ENCODE measurements around the gene CDHR3.
A peak's percentile ranks its signal among the peaks of the same experiment; 100 is the strongest.
"Not testable (repeated sequence)": the region's sequence is repeated elsewhere in the genome, so short reads cannot be mapped to it uniquely, and the experiment has no call there.

The CDHR3 gene, protein sequence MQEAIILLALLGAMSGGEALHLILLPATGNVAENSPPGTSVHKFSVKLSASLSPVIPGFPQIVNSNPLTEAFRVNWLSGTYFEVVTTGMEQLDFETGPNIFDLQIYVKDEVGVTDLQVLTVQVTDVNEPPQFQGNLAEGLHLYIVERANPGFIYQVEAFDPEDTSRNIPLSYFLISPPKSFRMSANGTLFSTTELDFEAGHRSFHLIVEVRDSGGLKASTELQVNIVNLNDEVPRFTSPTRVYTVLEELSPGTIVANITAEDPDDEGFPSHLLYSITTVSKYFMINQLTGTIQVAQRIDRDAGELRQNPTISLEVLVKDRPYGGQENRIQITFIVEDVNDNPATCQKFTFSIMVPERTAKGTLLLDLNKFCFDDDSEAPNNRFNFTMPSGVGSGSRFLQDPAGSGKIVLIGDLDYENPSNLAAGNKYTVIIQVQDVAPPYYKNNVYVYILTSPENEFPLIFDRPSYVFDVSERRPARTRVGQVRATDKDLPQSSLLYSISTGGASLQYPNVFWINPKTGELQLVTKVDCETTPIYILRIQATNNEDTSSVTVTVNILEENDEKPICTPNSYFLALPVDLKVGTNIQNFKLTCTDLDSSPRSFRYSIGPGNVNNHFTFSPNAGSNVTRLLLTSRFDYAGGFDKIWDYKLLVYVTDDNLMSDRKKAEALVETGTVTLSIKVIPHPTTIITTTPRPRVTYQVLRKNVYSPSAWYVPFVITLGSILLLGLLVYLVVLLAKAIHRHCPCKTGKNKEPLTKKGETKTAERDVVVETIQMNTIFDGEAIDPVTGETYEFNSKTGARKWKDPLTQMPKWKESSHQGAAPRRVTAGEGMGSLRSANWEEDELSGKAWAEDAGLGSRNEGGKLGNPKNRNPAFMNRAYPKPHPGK

DNA sequence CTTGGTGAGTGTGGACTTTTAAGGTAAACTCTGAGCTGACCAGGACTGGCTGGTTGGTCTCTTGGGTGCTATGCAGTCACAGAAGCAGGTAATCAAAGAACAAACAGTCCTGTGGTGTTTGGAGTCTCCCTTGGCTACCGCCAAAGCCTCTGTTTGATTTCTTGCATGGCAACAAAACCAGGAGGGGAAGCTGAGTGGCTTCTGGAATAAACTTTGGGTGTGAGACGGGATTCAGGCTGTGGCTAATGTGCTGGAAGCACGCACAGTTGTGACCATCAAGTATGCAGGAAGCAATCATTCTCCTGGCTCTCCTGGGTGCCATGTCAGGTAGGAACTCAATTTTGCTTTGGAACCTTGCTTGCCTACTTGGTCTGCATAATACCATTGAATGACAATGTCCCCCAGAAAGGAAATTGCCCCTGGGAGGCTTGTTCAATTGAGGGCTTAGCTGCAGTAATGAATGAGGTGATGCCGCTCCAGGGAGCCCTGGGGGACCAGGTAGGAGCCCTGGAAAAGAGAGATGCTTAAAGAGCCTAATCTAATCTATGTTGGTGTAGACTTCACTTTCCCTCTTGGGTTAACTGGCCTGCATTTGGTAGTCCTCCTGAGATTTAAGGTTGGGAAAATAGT lies at the start of gene CDHR3:
TSS of gene CDHR3 (plus strand) at position 227 of the 630 bp plus-strand sequence. CDS start at position 282, 55 bp downstream.
- DNase-seq (ENCODE audit: low spot score), result no peak

DNA sequence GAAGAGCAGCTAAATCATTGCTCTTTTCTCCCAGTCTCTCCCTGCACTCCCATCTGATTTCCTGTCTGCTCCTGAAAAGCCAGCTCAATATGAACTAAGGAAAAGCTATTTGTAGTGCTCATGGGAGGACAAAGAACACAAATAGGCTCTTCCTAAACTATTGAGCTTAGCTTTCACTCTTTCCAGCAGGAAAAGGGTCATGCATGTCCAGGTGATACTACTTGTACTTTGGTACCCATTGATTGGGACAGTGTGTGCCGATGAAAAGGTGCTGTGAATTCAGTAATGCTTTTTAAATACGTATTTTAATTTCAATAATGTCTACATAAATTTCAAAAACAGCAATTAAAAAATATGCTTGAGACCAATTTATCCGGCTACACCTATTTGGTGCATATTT lies 49.1 kb upstream of the CDHR3 start:
- DNase-seq (ENCODE audit: low spot score), result no peak

DNA sequence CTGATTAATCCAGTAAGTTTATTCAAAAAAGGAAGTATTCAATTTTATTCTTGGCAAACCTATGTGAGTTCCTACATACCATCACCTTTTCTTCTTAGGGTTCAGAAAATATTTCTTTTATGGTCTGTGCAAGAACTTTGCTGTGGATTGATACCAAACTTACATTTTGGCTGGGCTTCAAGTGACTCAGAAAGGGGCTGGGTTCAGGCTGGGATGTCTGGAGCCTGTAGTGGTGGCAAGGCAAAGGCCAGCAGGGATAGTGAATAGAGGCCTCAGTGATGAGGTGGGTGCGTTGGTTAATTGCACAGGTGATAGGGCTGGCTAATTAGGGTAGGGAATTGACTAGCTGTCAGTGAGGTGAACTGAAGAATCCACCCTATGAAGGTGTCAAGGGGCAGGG lies 46.5 kb upstream of the CDHR3 start:
- DNase-seq (ENCODE audit: low spot score), result no peak

DNA sequence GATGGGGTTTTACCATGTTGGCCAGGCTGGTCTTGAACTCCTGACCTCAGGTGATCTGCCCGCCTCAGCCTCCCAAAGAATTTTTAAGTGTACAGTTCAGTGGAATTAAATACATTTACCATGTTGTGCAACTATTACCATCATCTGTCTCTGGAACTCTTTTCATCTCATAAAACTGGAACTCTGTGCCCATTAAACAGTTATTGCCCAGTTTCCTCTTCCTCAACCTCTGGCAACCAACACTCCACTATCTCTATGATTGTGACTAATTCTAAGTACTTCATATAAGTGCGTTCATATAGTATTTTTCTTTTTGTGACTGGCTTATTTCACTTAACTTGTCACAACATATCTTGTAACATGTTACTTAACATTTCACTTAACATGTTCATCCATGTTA lies 45.4 kb upstream of the CDHR3 start:
- no peak for DNase-seq (ENCODE audit: low spot score)

DNA sequence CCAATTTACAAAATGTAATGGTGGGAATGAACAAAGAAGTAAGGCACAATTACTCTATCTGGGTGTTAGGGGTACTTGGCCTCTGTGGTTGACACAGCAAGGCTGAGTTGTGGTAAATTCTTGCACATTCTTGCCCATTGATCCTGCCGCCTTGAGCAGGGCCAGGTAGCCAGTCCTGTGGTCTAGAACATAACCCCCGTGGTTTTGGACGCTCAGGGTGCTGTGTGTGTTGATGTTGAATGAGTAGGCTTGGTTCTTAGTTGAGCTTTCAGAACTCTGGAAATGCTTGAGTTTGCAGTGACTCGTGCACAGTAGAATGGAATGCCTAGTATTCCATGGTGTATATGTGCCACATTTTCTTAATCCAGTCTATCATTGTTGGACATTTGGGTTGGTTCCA lies 42.3 kb upstream of the CDHR3 start:
- DNase-seq (ENCODE audit: low spot score), result no peak

DNA sequence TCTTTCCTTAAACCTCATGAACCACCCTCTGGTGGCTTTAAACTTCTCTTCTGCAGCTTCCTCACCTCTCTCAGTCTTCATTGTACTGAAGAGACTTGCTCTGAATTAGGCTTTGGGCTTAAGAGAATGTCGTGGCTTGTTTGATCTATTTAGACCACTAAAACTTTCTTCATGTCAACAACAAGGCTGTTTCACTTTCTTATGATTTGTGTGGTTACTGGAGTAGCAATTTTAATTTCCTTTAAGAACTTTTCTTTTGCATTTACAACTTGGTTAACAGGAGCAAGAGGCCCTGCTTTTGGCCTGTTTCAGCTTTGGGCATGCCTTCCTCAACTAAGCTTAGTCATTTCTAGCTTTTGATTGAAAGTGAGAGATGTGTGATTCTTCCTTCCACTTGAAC lies 38.1 kb upstream of the CDHR3 start:
- DNase-seq (ENCODE audit: low spot score), result peak; percentile 4

DNA sequence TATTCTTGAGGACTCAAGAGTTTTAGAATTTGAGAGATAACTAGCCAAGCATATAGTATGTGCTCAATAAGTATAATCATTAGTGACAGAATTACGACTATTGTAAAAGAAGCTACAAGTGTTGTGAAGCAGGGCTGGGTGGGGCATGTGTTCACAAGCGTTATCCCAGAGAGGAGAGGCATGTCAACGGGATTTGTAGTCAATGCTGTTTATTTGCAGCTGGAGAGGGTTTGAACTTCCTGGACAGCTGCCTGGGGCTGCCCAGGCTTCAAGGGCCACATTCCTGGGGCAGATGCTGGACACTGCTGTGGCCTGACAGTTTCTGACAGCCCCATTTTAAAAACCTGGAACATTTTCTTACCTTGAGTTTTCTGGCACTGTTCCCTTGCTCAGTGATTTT lies 36.9 kb upstream of the CDHR3 start:
- no peak for DNase-seq (ENCODE audit: low spot score)

DNA sequence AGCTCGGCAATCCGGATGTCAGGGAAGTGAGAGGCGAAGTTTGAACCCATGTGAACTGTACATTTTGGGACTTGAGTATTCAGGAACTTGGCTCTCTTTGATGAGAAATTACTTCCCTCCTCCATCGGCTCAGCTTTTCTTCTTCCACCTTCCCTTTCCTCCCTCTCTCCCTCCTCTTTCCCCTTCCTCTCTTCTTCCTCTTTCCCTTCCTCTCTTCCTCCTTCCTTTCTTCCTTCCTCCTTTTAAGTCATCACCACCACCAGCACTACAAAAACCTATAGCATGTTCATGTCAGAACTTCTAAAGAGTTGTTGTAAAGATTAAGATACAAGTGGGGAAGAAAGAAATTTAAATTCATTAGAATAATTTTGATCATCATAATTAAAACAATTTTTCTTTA lies 31.9 kb upstream of the CDHR3 start:
- no peak for DNase-seq (ENCODE audit: low spot score)

DNA sequence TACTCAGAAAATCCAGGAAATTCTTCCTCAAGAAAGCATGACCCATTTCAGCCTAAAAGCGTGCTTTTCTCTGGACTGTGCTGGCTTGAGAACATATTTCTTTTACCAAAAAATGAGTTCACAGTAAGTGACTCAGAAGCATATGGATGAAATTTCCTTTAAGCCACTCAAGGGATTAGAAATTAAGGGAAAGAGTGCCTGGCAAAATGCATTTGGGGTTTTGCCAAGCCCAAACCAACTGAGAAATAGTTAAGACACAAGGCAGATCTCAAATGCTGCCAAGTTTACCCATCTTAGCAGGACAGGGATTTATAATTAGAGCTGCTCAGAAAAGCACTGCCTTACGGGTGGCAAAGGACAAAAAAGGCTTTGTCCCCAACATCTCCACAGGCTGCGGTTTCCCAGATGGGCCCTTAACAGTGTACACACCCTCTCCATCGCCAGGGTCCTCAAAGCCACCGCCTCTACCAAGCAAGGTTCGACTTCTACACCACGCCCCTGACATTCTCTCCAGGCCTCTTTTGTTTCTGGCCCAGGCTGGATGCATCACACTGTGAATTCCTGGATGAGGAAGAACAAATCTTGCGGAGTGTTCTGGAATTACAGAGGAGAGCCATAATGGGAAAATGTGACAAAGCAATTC lies 30.1 kb upstream of the CDHR3 start:
- no peak for DNase-seq (ENCODE audit: low spot score)

DNA sequence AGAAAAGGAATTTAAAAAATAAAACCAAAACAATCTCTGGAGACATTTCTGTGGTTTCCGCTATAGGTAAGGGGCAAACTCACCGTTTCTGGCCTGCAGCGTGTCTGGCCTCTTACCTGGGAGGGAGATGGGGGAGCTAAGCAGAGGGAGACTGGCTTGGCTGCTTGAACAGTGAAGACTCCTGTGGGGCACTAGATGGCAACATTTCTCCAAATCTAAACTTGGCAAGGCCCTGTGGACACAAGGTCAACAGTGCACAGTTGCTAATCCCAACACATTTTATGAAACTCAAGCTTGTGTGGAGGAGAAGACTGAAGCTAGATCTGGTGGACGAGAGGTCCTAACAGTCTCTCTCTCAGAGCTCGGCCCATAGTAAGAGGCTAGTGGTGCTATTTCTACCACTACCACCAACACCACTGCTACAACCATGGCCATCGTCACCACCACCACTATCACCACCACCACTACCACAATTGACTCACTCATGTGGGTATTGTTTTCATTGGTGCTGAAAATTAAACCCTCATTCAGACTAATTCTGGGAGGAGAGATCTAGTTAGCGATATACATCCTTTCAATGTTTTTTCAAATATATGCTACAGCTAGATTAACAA lies 28.4 kb upstream of the CDHR3 start:
- DNase-seq (ENCODE audit: low spot score), result no peak

DNA sequence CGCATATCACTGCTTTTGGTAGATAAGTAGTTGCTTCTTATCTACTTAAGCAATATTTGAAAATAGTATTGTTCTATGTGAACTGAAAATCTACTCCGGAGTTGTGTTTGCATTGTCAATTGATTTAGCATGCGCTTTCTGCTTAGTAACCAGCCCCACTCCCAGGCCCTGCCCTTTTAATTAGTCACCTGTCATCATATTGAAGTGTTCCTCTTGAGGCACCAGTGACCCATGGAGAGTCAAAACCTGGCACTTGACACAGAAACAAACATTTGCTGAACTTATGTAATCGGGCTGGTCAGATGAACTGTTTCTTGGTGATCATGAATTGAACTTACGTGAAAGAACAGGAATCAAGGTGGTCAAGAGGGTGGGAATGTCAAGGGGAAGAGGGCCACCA lies 27.8 kb upstream of the CDHR3 start:
- no peak for DNase-seq (ENCODE audit: low spot score)

DNA sequence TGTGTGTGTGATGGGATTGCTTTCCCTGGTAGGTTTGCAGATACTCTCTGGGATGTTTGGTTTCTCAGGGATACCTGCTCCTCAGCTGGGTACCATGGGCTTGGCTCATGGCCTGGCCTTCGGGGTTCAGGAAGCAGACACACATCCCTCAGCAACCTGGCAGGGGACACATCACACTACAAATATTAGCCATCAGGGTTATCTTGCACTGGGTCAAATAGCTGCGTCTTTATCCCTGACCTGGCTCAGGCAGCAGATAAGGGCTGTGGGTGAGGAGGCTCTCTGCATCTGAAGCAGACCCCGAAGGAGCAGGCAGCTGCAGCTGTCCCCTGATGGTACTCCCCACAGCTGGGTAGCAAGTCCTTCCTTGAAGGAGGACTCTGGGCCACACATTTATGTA lies 25.7 kb upstream of the CDHR3 start:
- DNase-seq (ENCODE audit: low spot score), result no peak

DNA sequence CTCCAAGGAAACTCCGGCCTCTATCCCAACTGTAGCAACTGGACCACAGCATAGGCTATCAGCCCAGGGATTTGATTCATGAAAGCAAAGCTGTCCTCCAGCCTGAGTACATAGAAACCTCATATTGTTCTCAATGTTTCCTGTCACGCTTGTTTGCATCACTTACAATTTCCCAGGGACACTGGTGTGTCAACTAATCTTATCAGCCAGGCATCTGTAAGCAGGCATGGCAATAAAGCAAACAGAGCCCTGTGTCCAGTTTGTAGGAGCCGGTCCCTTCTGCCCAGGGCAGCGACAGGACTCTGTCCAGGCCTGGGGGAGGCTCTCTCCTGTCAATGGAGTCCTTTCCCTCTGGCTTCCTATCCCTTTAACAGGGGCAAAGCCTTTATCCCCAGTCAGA lies 23.0 kb upstream of the CDHR3 start:
- no peak for DNase-seq (ENCODE audit: low spot score)

DNA sequence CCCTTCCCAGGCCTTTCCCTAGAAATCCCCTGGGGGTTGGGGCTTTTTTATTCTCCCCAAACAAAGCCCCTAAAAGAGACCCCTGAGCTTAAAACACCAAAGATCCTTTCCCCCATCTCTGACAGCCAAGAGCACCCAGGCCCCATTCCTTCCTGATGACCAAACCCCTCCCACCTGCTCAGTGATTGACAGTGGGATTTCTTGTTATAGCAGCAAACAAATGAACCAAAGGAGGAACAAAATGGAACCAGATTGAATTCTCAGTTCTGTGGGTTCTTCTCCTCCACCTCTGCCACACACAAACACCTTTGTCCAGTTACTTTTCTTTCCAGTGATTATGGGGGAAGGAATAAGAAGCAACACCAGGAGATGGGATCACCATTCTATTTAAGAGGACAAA lies 21.5 kb upstream of the CDHR3 start:
- DNase-seq (ENCODE audit: low spot score), result no peak

DNA sequence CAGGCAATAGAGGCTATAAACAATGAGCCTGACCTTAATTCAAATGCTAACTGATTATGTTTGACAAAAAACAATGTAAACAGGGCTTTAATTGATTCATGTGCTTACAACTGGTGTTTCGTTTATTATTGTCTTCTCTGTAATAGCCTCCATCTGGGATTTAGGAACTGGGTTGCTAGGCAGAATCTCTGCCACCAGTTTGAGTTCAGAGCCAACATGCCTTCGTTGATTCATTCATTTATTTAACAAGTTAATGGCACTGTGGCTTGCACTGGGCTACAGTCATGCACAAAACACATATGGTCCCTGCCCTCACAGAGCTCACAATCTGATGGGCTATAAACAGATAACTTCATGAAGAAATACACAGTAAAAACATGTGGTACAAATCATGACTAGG lies 19.6 kb upstream of the CDHR3 start:
- DNase-seq (ENCODE audit: low spot score), result no peak

DNA sequence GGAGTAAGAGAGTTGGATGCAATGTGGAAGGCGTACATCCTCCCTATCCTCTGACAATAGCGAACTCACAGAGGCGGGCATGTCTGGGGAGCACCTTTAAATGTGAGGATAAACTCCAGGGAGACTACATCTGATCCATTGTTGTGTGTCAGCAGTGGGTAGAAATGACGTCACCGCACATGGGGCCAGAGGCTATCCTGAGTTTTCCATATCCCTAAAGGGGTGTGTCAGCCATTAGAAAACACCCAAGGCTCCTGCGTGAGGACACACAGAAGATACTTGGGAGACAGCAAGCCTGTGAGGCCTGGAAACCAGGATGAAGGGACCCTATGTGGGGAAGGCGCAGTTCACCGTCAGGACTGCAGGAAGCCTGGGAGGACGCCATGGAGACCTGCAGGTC lies 17.2 kb upstream of the CDHR3 start:
- DNase-seq (ENCODE audit: low spot score), result no peak

DNA sequence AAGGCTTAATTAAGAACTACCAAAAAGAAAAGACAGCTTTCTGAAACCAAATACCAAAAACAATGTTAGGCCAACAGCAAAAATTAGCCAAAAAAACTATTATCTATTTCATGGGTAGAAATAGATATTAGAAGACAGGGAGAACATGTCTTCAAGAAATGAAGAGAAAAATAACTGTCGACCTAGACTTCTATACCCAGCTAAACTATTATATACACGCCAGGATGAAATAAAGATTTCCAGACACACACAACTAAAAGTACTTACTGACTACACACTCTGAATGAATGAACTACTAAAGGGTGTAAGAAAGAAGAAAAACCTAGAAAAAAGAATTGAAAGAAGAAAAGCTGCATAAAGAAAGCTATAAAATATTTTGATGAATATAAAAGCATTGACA lies 11.5 kb upstream of the CDHR3 start:
- no peak for DNase-seq (ENCODE audit: low spot score)

DNA sequence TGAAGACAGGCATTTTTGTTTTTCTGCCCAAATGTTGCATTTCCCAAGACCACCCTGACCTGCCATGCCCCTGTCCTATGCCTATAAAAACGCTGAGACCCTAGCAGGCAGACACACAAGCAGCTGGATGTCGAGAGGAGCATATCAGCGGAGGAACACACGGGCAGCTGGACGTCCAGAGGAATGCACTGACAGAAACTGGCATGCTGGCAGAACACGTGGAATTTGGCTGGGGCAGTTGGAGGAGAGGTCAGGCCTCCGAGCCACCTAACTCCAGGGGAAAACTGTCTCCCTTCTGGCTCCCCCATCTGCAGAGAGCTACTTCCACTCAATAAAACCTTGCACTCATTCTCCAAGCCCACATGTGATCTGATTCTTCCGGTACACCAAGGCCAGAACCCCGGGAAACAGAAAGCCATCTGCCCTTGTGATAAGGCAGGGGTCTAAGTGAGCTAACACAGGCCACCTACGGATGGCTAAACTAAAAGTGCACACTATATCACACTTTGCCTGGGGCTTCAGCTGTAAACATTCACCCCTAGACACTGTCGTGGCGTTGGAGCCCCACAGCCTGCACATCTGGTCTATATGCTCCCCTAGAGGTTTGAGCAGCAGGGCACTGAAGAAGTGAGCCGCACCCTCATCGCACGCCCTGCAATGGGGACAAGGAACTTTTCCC lies 10.0 kb upstream of the CDHR3 start:
- DNase-seq (ENCODE audit: low spot score), result no peak

DNA sequence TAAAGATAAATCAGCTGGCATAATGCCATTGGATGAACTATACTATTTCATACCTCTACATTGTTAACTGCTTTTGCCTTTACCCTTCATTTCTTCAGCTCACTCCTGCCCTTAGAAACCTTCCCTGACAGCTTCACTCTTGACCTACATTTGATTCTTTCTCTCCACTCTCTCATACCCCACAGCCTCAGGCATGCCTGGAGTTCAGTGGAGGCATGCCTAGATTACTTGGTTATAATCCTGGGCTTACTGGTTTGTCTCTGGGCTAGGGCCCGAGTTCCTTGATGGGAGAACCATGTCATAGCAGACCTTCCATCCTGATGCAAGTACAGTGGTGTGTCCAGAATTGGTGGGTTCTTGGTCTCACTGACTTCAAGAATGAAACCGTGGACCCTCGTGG lies 8.4 kb upstream of the CDHR3 start:
- no peak for DNase-seq (ENCODE audit: low spot score)

DNA sequence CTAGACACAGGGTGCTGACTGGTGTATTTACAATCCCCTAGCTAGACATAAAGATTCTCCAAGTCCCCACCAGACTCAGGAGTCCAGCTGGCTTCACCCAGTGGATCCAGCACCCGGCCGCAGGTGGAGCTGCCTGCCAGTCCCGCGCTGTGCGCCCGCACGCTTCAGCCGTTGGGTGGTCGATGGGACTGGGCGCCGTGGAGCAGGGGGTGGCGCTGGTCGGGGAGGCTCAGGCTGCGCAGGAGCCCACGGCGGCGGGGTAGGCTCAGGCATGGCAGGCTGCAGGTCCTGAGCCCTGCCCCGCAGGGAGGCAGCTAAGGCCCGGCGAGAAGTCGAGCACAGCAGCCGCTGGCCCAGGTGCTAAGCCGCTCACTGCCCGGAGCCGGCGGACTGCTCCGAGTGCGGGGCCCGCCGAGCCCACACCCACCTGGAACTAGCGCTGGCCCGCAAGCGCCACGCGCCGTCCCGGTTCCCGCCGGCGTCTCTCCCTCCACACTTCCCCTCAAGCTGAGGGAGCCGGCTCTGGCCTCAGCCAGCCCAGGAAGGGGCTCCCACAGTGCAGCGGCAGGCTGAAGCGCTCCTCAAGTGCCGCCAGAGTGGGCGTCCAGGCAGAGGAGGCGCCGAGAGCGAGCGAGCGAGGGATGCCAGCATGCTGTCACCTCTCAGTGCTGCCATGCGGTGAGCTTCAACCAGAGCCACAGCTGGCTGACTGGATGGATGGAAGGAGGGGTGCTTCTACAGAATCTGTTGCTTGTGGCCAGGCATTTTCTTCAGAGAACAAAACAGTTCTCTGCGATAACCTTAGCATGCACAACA lies 7.2 kb upstream of the CDHR3 start:
- DNase-seq (ENCODE audit: low spot score), result not testable (repeated sequence)
